Measurements from ENCODE around the gene NUDT8.

The NUDT8 gene

GRCh38 chr11:67583247-67584204 is 46.2 kb downstream of the NUDT8 start, which contains the start of gene GSTP1:
TSS of gene GSTP1 (plus strand) at chr11:67583812. CDS start at chr11:67583844, 32 bp downstream.
- peak within 1 kb of the TSS; percentile 74 for H3K4me3 ChIP-seq (ENCODE audit: low read length)
- peak; percentile 70 for DNase-seq (ENCODE audit: low read depth, low spot score)

DNA sequence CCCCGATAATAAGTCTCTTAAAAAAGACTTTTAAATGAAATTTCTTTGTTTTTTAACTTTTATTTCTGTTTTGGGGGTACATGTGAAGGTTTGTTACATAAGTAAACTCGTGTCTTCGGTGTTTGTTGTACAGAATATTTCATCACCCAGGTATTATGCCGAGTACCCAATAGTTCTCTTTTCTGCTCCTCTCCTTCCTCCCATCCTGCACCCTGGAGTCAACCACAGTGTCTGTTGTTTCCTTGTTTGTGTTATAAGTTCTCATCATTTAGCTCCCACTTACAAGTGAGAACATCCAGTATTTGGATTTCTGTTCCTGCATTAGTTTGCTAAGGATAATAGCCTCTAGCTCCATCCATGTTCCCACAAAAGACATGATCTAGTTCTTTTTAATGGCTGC is 47.7 kb downstream of the NUDT8 start:
- H3K4me3 ChIP-seq (ENCODE audit: low read length), result no peak overlapping the region
- DNase-seq (ENCODE audit: low read depth, low spot score), result no peak

- no peak for DNase-seq (ENCODE audit: low read depth, low spot score)
- no peak overlapping the region for H3K4me3 ChIP-seq (ENCODE audit: low read length)
These were observed 48.3 kb downstream of the NUDT8 start for GRCh38 chr11:67581469-67581868.

- no peak for DNase-seq (ENCODE audit: low read depth, low spot score)
- H3K4me3 ChIP-seq (ENCODE audit: low read length), result no peak overlapping the region
These were observed 51.8 kb downstream of the NUDT8 start for GRCh38 chr11:67577951-67578350.

Measured in Jurkat, Clone E6-1 (cell line).